Measurements from ENCODE around the gene PRICKLE2.
A peak's percentile ranks its signal among the peaks of the same experiment; 100 is the strongest.

PRICKLE2 gene, protein sequence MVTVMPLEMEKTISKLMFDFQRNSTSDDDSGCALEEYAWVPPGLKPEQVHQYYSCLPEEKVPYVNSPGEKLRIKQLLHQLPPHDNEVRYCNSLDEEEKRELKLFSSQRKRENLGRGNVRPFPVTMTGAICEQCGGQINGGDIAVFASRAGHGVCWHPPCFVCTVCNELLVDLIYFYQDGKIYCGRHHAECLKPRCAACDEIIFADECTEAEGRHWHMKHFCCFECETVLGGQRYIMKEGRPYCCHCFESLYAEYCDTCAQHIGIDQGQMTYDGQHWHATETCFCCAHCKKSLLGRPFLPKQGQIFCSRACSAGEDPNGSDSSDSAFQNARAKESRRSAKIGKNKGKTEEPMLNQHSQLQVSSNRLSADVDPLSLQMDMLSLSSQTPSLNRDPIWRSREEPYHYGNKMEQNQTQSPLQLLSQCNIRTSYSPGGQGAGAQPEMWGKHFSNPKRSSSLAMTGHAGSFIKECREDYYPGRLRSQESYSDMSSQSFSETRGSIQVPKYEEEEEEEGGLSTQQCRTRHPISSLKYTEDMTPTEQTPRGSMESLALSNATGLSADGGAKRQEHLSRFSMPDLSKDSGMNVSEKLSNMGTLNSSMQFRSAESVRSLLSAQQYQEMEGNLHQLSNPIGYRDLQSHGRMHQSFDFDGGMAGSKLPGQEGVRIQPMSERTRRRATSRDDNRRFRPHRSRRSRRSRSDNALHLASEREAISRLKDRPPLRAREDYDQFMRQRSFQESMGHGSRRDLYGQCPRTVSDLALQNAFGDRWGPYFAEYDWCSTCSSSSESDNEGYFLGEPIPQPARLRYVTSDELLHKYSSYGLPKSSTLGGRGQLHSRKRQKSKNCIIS

GRCh38 chr3:64224826-64225610 lies at the start of gene PRICKLE2:
TSS of gene PRICKLE2 (minus strand) at chr3:64225466. CDS start at chr3:64198927, 26,539 bp downstream.
- FAIRE-seq (peak; percentile 91), DNase-seq (ENCODE audit: insufficient read length, low spot score) (peak; percentile 50)

DNA sequence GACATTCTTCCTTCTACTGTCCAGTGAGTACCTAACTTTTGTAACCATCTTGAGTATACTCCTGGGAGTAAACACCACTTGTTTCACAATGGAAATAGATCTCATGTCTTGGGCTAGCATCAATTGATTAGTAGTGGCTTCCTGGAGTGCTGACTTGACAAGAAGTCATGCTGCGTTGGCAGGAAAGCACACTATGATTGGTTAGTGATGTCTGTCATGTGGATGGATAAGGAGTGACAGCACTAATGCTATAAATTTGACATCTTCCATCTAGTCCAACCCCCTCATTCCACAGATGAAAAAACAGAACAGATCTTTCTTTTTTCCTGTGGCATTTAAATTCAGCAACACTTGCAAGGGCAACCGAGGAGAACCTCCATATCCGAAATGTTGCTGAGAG lies 47.6 kb upstream of the PRICKLE2 start:
- FAIRE-seq (peak; percentile 4), DNase-seq (ENCODE audit: insufficient read length, low spot score) (no peak)

DNA sequence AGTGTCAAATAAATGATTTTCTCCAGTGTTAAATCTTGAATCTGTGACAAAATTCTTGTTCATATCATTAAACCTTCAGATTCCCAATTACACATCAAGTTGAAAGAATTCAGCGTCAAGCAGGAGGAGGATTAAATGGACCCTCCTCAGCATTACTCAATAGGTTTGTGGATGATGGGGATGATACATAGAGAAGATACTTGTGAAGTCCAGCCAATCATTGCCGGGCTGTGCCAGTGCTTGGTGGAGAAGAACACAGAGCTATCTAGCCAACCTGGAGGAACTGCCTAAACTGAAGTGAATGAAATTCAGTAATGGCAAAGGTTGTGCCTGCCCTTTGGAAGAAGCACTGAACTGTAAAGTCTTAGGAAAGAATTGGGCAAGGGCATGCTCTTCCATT lies 47.0 kb upstream of the PRICKLE2 start:
- DNase-seq (ENCODE audit: insufficient read length, low spot score) (no peak), FAIRE-seq (no peak)

- no peak for DNase-seq (ENCODE audit: insufficient read length, low spot score)
- no peak for FAIRE-seq
Measured at GRCh38 chr3:64271631-64272030, 46.4 kb upstream of the PRICKLE2 start.

DNA sequence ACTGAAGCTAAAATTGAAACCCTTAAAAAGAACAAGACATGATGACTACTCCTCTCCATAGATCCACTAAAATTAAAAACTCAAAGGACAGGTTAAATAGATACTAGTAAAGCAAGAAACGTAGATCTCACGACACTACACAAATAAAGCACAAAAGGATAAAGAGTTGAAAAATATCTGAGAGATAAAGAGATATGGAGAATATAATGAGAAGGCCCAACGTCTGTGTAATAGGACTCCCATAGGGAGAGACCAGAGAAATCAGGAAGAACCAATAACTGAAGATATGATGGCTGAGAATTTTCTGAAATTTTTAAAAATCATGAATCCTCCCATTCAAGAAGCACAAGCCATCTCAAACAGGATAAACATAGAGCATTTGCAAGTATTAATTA lies 45.6 kb upstream of the PRICKLE2 start:
- FAIRE-seq (no peak), DNase-seq (ENCODE audit: insufficient read length, low spot score) (no peak)

GRCh38 chr3:64270142-64270865 lies 45.0 kb upstream of the PRICKLE2 start:
- DNase-seq (ENCODE audit: insufficient read length, low spot score) = no peak
- FAIRE-seq = no peak

- DNase-seq (ENCODE audit: insufficient read length, low spot score) = no peak
- FAIRE-seq = no peak
Measured at GRCh38 chr3:64268926-64269325, 43.7 kb upstream of the PRICKLE2 start.

- FAIRE-seq = no peak
- no peak for DNase-seq (ENCODE audit: insufficient read length, low spot score)
Measured at GRCh38 chr3:64267721-64268604, 42.7 kb upstream of the PRICKLE2 start.

GRCh38 chr3:64266983-64267382 lies 41.7 kb upstream of the PRICKLE2 start:
- FAIRE-seq (no peak), DNase-seq (ENCODE audit: insufficient read length, low spot score) (no peak)

- DNase-seq (ENCODE audit: insufficient read length, low spot score) (peak; percentile 44), FAIRE-seq (no peak)
Measured at GRCh38 chr3:64266065-64266931, 41.0 kb upstream of the PRICKLE2 start.

DNA sequence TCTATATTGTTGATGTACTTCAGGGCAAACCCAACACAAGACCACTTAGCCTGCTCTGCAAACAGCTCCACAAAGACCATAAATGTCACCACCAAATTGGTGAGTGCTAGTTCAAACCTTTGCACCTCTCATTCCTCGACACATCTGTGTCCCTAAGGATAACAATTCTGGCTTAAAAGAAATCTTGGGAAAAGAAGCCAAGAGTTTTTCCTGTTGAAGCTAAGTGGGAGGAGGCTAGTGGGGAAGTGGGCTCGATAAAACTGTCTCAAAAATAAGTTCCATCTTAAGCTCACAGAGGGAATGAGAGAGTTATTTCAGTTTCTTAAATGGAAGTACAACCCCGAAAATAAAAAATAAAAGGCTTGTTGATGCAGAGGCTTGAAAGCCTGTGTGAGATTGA lies 40.4 kb upstream of the PRICKLE2 start:
- no peak for FAIRE-seq

DNA sequence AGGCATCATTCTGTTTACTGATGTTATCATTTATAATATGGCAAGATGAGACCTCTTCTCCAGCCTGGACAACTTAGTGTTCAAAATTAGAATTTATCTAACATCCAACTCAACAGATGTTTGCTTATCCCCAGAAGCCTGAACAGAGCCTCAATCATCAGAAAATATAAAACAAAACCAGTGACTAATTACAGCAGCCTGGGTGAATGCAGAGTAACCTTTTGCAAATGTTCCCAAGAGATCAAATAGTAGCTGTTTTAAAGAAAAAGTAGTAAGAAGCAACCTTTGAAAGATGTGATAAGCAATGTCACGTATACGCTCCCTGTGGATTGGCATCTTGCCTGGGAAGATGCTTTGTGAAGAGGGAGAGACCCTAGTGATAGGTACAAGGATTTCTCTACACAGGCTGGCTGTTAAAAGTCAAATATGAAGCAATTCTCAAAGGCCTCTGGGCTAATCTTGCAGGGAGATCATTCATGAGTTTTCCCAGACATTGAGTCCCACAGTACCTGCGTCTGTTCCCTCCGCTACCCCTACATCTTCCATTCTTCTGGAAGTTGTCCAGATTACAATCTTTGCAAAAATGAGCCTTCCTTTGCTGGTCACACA lies 39.3 kb upstream of the PRICKLE2 start:
- DNase-seq (ENCODE audit: insufficient read length, low spot score) = no peak

More for the DNA sequence above, 40.4 kb upstream of the PRICKLE2 start:
- no peak for DNase-seq (ENCODE audit: insufficient read length, low spot score)

DNA sequence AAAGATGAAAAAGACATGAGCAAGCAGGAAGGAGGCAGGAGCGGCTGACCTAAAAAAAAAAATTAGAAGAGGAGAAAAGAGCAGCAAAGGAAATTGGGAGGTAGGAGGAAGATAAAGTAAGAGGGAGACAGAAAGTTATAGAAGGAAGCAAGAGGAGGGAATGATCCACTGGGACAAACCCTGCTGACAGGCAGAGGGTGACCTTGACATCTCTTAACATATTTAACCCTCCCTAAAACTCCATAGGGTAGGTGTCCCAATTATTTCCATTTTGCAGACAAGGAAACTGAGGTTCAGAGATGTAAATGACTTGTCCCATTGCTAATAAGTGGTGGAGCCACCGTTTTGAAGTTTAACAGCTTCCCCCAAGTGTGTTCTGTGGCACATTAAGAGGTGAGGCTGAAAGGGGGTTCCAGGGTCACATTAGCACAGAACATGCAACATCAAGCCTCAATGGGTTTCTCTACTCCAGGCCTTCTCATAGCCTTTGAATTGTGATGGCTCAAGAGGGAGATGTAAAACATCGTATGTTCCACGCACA lies 37.4 kb upstream of the PRICKLE2 start:
- no peak for FAIRE-seq
- no peak for DNase-seq (ENCODE audit: insufficient read length, low spot score)

More for the DNA sequence above, 39.3 kb upstream of the PRICKLE2 start:
- no peak for FAIRE-seq

DNA sequence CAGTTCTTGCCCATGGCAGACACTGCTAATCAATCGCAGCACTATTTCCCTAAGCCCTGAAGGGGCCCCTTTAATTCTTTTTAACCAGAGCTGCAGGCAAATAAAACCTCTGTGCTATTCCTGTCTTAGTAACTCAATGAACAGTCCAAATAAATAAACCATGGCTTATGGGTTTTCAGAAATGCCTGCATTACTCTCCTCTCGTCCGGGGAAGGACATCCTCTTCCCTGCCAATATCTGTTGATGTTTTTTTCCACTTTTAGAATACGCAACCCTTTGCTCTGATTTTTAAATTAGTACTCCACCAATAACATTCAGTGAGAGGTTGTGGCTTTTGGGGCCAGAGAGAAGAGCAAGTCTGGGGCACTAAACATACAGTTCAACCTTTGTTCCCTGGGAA lies 35.2 kb upstream of the PRICKLE2 start:
- DNase-seq (ENCODE audit: insufficient read length, low spot score) (no peak), FAIRE-seq (no peak)

DNA sequence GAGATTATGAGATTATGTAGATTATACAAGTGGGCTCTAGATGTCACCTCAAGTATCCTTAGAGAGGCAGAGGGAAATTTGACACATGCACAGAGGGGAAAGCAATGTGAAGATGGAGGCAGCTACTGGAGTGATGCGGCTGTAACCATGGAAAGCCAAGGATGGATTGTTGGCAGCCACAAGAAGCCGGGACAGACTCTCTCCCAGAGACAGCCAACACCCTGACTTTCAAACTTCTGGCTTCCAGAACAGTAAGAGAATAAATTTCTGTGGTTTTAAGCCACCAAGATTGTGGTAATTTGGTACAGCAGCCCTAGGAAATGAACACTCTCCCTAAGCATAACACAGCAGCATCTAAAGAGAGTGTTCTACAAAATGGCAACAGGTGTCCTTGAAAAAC lies 34.4 kb upstream of the PRICKLE2 start:
- no peak for DNase-seq (ENCODE audit: insufficient read length, low spot score)
- no peak for FAIRE-seq

GRCh38 chr3:64257100-64257755 lies 32.0 kb upstream of the PRICKLE2 start:
- FAIRE-seq = no peak
- DNase-seq (ENCODE audit: insufficient read length, low spot score) = no peak

GRCh38 chr3:64255741-64256340 lies 30.6 kb upstream of the PRICKLE2 start:
- FAIRE-seq (no peak), DNase-seq (ENCODE audit: insufficient read length, low spot score) (no peak)

All from HTR-8/SVneo (cell line).